Effector CD4-positive, alpha-beta T cell (primary cell): ENCODE measurements around the gene ARHGAP36. TPM values are rescaled to one million over a fixed set of nuclear protein-coding genes. Genes with fewer than 3 reads are reported as not detected.

Source experiments
- DNase-seq: peaks from one replicate; pipeline ENCODE4 v3.0.0-alpha.2; 2020
- total RNA-seq: gene quantifications from one replicate; lab custom pipeline; 2026; lab: John Stamatoyannopoulos, UW

ARHGAP36 gene, protein sequence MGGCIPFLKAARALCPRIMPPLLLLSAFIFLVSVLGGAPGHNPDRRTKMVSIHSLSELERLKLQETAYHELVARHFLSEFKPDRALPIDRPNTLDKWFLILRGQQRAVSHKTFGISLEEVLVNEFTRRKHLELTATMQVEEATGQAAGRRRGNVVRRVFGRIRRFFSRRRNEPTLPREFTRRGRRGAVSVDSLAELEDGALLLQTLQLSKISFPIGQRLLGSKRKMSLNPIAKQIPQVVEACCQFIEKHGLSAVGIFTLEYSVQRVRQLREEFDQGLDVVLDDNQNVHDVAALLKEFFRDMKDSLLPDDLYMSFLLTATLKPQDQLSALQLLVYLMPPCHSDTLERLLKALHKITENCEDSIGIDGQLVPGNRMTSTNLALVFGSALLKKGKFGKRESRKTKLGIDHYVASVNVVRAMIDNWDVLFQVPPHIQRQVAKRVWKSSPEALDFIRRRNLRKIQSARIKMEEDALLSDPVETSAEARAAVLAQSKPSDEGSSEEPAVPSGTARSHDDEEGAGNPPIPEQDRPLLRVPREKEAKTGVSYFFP
- total RNA-seq = not detected

GRCh38 chrX:131058136-131058868 lies at the start of gene ARHGAP36:
TSS of gene ARHGAP36 (plus strand) at chrX:131058346. CDS start at chrX:131081666, 23,320 bp downstream.
- no peak for DNase-seq

GRCh38 chrX:131010186-131010585 lies 48.0 kb upstream of the ARHGAP36 start:
- DNase-seq = no peak

DNA sequence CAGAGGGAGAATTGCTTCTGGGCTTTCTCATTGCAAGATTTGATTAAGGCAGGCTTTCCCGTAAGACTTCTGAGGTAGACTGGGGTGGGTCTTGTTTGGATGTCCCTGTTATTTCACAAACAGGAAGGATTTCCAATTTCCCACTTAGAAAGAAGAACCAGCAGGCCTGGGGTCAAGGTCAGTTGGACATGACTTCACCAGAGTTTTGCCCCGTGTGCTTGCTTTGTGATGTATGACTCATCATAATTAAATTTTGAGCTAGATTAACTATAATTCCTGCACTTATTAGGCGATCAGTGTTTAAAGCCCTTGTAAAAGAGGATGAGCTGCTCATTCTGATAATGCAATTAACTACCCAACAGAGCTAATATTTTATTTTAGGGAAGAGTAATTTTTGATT lies 32.8 kb upstream of the ARHGAP36 start:
- no peak for DNase-seq

- no peak for DNase-seq
Observed at GRCh38 chrX:131032354-131033230, 25.6 kb upstream of the ARHGAP36 start.

DNA sequence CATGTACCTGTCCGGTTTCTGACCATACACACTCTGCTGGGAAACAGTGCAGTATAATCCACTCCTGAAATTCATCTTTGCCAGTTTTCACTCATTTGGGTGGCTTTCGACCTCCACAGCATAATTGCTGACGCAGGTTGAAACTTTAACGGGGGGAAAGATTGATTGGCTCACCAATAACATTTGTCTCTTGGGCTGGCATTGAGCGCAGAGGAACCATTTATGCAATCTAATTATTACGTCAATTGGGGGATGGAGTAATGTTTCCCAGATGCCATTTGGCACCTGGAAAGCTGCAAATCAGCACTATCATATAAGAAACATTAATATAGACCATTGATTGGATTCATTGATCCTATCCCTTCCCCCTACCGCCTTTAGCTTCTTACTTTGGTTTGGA lies 24.1 kb upstream of the ARHGAP36 start:
- no peak for DNase-seq

DNA sequence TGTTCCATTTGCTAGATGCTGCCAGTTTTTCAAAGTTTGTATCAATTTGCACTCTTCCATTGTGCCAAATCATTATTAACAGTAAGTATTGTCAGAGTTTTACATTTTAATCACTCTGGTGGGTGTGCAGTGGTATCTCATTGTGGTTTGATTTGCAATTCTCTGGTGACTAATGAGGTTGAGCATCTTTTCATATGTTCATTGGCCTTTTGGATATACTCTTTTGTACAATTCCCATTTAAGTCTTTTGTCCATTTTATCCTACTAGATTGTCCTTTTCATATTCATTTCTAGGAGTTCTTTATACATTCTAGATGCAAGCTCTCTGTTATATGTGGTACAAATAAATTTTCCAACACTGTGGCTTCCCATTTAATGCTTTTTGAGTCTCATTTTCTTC lies 17.4 kb upstream of the ARHGAP36 start:
- no peak for DNase-seq

GRCh38 chrX:131041667-131042066 lies 16.5 kb upstream of the ARHGAP36 start:
- no peak for DNase-seq

- no peak for DNase-seq
Observed at GRCh38 chrX:131045726-131046125, 12.4 kb upstream of the ARHGAP36 start.

- no peak for DNase-seq
Observed at GRCh38 chrX:131046596-131046995, 11.6 kb upstream of the ARHGAP36 start.

- no peak for DNase-seq
Observed at GRCh38 chrX:131047180-131047579, 11.0 kb upstream of the ARHGAP36 start.

DNA sequence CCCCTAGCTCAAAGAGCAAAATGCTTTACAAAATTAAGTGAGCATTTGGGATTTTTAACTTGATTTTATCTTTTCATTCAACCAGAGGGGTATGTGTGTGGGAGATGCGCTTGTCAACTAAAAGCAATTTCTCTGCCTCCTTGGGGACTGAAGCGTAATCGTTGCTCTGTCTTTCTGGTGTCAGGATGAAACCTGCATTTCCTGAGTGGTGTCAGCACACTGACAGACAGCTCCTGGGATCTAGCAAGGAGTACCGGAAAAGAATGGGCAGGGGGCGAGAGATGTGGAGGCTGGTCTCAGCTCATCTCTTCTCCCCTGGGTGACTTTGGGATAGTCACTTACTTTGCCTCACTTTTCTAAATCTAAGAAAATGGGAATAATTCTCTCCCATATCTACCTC lies 5.1 kb upstream of the ARHGAP36 start:
- no peak for DNase-seq

DNA sequence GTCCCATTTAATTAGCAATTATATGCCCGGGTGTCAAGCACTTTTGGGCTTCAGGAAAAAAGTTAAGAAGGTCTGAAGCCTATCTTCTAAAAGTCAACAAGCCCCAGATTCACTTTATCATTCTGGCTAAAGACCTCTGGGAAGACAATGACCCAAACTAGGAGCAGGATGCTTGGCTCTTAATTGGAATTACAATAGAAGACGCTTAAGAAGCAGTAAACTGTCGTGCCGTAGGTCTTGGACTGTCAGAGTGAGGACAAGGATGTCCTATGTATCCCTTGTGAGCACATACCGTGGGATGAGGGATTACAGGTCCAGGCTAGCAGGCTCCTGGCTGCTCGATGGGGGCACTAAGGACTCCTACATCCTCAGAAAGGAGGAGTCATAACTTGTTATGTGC lies 3.2 kb upstream of the ARHGAP36 start:
- DNase-seq = no peak

DNA sequence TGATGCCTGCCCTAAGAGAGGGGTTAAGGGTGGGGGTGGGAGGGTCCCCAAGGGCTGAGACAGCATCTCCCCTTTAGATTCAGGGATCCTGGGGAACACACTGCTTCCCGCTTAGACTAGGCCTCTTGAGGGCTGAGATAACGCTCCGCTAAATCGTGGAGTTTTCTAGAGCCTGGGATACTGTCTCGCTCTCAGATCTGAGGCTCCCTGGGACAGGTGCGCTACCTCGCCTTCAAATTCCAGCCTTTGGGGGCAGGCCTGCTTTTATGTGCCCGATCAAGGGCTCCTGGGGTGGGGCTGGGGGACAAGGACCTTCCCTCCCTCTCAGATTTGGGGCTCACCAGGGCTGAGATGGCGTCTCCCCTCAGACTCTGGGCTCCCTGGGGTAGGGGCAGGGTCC lies 440 bp upstream of the ARHGAP36 start:
- no peak for DNase-seq

DNA sequence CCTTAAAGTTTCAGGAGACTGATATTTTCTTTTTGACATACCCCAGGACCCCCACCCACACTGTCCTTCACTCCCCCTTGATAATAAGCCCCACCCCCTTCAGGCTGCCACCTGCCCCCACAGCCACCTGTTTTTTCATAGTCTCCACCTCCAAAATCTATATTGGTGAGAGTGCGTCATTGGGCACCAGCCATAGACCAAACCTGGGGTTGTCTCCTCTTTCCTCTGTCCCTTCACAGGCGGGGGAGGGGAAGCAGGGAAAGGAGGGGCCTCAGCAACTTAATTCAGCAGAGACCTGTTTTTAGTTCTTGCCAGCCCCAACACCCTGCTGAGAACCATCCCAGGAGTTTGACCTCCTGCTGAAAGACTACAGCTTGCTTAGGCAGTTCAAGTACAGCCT lies 1.1 kb downstream of the ARHGAP36 start:
- DNase-seq = no peak

DNA sequence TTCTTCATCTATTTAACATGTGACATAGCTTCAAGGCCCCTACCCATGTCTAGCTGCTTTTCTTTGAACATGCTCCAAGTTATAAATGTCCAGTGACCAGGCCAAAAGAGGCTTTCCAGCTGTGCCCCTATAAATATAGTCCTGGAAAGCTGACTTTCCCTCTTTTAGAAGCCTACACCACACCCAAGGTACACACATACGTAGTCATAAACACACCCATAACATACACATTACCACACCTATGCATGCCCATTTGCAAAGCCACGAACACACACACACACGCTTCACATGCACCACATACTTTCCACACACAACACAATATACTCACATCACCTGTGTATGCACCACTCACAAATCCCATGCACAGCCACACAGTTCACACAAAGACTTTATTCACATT lies 2.0 kb downstream of the ARHGAP36 start:
- no peak for DNase-seq

DNA sequence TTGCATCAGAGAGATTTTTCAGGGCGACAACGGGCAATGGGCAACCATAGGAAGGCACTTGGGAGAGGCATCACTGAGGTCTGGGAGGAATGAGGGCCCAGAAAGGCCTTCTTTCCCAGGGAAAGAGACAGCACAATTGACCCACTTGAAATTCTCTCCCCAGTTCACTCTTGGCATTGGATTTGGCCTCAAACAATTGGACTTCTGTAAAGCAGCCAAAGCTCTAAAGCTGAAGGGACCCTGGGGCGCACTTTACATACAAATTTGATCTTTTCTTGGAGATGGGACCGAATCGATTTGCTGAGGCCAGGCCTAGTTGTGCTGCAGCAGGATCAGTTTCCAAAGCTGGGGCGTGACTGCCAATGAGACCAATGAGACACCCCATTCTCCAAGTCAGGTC lies 3.2 kb downstream of the ARHGAP36 start:
- no peak for DNase-seq

DNA sequence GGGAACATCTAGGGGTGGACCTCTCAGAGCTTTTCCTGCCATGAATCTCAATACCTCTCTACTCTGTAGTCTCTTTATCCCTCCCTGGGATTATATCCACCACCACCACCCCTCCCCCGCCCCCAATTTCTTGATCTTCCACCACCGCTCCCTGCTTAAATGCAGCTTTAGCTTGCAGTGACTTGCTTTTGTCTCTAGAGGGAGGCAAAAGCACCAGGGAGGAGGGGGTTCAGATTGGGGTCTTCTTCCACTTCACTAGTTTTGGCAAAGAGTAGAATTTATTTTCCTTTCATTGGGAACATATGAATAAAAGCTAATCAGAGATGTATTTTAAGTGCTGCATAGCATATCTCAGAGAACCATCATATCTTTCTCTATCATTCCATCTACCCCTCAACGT lies 5.5 kb downstream of the ARHGAP36 start:
- no peak for DNase-seq

DNA sequence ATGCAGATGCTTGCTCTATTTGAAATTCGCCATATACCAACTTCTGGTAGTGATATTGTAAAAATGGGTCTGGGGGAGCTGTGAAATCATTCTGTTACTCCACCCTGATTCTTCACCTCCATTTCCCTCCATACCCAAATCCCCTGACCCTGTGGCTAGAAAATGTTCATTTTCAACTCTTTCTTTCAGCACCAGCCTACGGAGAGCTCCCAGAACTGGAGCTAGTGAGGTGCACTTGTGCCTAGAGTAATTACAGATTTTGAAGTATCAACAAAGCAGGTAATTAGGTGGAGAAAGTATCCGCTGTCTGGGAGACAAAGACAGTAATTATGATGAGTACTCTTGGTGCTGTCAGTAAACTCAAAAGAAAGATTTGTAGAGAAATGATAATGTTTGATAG lies 8.1 kb downstream of the ARHGAP36 start:
- DNase-seq = no peak

GRCh38 chrX:131067216-131067615 lies 9.1 kb downstream of the ARHGAP36 start:
- no peak for DNase-seq

DNA sequence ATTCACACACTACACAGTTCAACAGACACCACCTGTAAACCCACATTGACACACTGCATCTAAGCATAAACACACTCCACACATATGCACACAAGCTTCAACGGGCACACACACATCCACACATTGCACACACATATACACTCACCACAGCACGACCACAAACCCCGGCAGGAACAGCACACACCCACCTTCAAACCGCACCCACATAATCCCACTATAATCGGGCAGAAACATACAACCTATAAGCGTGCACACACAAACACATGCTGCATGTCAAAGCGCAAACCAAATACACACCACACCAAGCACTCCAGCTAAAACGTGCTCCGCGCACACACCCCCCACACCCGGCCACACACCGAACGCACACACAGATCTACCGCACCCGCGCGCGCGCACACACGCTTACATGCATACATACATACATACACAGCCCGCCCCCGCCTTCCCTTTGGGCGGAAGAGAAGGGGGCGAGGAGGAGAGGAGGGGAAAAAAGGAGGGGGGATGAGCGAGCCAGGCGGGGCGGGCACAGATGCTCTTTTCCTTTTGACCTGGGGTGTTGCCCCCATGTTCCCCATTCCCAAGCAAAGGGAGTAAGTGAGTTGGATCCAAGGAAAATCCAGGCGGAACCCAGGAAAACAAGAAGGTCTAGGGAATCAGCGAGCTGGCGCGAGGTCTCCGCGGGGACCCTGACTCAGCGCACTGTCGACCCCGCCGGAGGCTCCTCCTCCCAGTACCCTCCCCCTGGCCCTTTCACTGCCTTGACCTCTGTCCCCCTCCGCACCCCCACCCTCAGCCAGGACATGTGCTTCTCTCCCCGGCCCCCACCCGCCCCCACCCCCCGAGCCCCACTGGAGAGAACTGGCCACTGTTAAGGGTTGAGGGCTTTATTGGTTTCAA lies 9.9 kb downstream of the ARHGAP36 start:
- no peak for DNase-seq

- DNase-seq = no peak
Observed at GRCh38 chrX:131068945-131069719, 11.0 kb downstream of the ARHGAP36 start.
